Right lobe of liver (tissue), 4 donors: ENCODE measurements around the gene ZNF319.

Source experiments
- CTCF ChIP-seq, 4 donors: fragments of 200-600 bp in 3 of 4; fragments of 450-650 bp in 1 of 4; IDR thresholded peaks; one replicate each; pipeline versions ENCODE4 v1.5.1 to v1.8.0; 2016 to 2022; ENCODE audit warnings: antibody characterized with exemption in 4 of 4, mild to moderate bottlenecking in 2 of 4
- POLR2A ChIP-seq: fragments of 450-650 bp; IDR thresholded peaks from one replicate; pipeline ENCODE4 v1.6.1; 2017; ENCODE audit warnings: antibody characterized with exemption, mild to moderate bottlenecking
- donor health status: DM: no; HTN: no; CAD: no.
- donor health status: DM: no; HTN: no; CAD: no.
- donor health status: DM: no; HTN: yes; CAD: no.

GRCh38 chr16:57994361-57994760 is 6.1 kb downstream of the ZNF319 start:
- TF ChIP-seq POLR2A (no peak), CTCF (IDR thresholded peaks at IDR 0.05) (no peak)
